Keratinocyte (primary cell): ENCODE results near the gene FLVCR2. TPM values are rescaled to one million over a fixed set of nuclear protein-coding genes. Genes with fewer than 3 reads are reported as not detected.

Experiments
- DNase-seq: peaks from one replicate; pipeline ENCODE4 v3.0.0-alpha.2; 2011; ENCODE audit warnings: low read depth, missing footprints, low spot score
- FAIRE-seq: peaks from 2 replicates; lab custom pipeline; 2011; peaks lifted over from hg19 to GRCh38; lab: Jason Lieb, UNC
- H2AFZ ChIP-seq: 2 replicates; pipeline ENCODE4 v1.6.0; 2012; ENCODE audit warnings: low read length, control low read depth, inconsistent platforms; ENCODE audit not compliant: control insufficient read depth
- H3K27ac ChIP-seq: 2 replicates; pipeline ENCODE4 v1.5.1; 2011; ENCODE audit warnings: low read length; ENCODE audit not compliant: control insufficient read depth, insufficient read depth
- H3K27me3 ChIP-seq: 3 replicates; pipeline ENCODE4 v1.6.0; 2011; ENCODE audit warnings: low read length; ENCODE audit not compliant: control insufficient read depth, insufficient read depth; ENCODE audit errors: extremely low read depth
- H3K36me3 ChIP-seq, 2 experiments: 2 replicates in 1 of 2; 3 replicates in 1 of 2; pipeline ENCODE4 v1.5.1; 2011; ENCODE audit warnings: low read length in 2 of 2, mild to moderate bottlenecking in 1 of 2; ENCODE audit not compliant: control insufficient read depth in 2 of 2, insufficient read depth in 2 of 2; ENCODE audit errors: extremely low read depth in 1 of 2
- H3K4me1 ChIP-seq: 3 replicates; pipeline ENCODE4 v1.5.1; 2011; ENCODE audit warnings: low read length; ENCODE audit not compliant: control insufficient read depth, insufficient read depth; ENCODE audit errors: extremely low read depth
- H3K4me2 ChIP-seq: 3 replicates; pipeline ENCODE4 v1.6.0; 2011; ENCODE audit warnings: low read depth, low read length; ENCODE audit not compliant: control insufficient read depth, insufficient read depth; ENCODE audit errors: extremely low read depth
- H3K4me3 ChIP-seq, 3 experiments: fragments of 200-600 bp in 1 of 3; sonication (generic) in 1 of 3; 2 replicates in 2 of 3; 3 replicates in 1 of 3; pipeline ENCODE4 v1.5.1; 2011 to 2016; ENCODE audit warnings: low read length in 3 of 3, mild to moderate bottlenecking in 3 of 3, control low read depth in 2 of 3, inconsistent platforms in 1 of 3, low read depth in 1 of 3, mixed read lengths in 1 of 3, mixed run types in 1 of 3, moderate library complexity in 1 of 3; ENCODE audit not compliant: control insufficient read depth in 2 of 3, insufficient read depth in 2 of 3; ENCODE audit errors: extremely low read depth in 1 of 3
- H3K79me2 ChIP-seq: 2 replicates; pipeline ENCODE4 v1.6.0; 2012; ENCODE audit warnings: low read length; ENCODE audit not compliant: control insufficient read depth, insufficient read depth
- H3K9ac ChIP-seq: 3 replicates; pipeline ENCODE4 v1.6.0; 2011; ENCODE audit warnings: low read length; ENCODE audit not compliant: control insufficient read depth, insufficient read depth; ENCODE audit errors: extremely low read depth
- H3K9me1 ChIP-seq: 3 replicates; pipeline ENCODE4 v1.6.0; 2011; ENCODE audit warnings: low read length; ENCODE audit not compliant: control insufficient read depth, insufficient read depth; ENCODE audit errors: extremely low read depth
- H3K9me3 ChIP-seq: 2 replicates; pipeline ENCODE4 v1.5.1; 2012; ENCODE audit warnings: low read depth, low read length; ENCODE audit not compliant: control insufficient read depth
- H4K20me1 ChIP-seq: 3 replicates; pipeline ENCODE4 v1.6.0; 2011; ENCODE audit warnings: low read length; ENCODE audit not compliant: control insufficient read depth, insufficient read depth; ENCODE audit errors: extremely low read depth
- EZH2 ChIP-seq: IDR thresholded peaks from one replicate; pipeline ENCODE4 v1.6.1; 2012; ENCODE audit warnings: inconsistent platforms, mild to moderate bottlenecking, low read length, moderate library complexity
- dilution Hi-C: fragments of 300-500 bp; cut with MboI; formaldehyde crosslinking; loops from one replicate; pipeline ENCODE4 v1.7.0; 2020; ENCODE audit warnings: low sequenced_read_pairs; ENCODE audit not compliant: extremely low pct_ligation_motif_present
- polyA plus RNA-seq, 5 experiments: library from polyadenylated mRNA; depleted of rRNA in 3 of 5; stranded (reverse) in 3 of 5; stranded (forward) in 1 of 5; unstranded in 1 of 5; fragments of >200 nt; gene quantifications; 1 replicate in 1 of 5; 2 replicates in 3 of 5; 3 replicates in 1 of 5; pipeline versions ENCODE4 v1.2.1 to v1.2.3, GENCODE V29; 2011 to 2012; ENCODE audit warnings: missing spikeins in 2 of 5, low read depth in 1 of 5, low replicate concordance in 1 of 5
- TF ChIP-seq, protein P1 (sequence below), 3 experiments: IDR thresholded peaks in 1 of 3; conservative IDR thresholded peaks in 1 of 3; optimal IDR thresholded peaks in 1 of 3; 2 replicates in 2 of 3; 3 replicates in 1 of 3; pipeline versions ENCODE3 to v1.5.1; 2011; ENCODE audit warnings: low read length in 3 of 3, mild to moderate bottlenecking in 3 of 3, moderate library complexity in 2 of 3, control low read depth in 1 of 3, inconsistent platforms in 1 of 3; ENCODE audit not compliant: insufficient read depth in 2 of 3; ENCODE audit errors: extremely low read depth in 1 of 3

The FLVCR2 gene
- polyA plus RNA-seq, 1 donor (not counting 4 experiments of a cell fraction or from before 2014, with no cell fraction given), result 0.45 TPM

GRCh38 chr14:75609606-75610475, 31.4 kb downstream of the FLVCR2 start:
- H3K4me2 ChIP-seq, result no peak overlapping the region
- no peak overlapping the region for H2AFZ ChIP-seq
- H3K27me3 ChIP-seq, result peaks cover 6% of the 10 kb centered on the region
- DNase-seq, result no peak
- no peak for FAIRE-seq
- no peaks in the 10 kb centered on the region for H3K9me3 ChIP-seq
- H3K27ac ChIP-seq, result no peak overlapping the region
- no peaks in the 10 kb centered on the region for H3K4me1 ChIP-seq
- H3K9me1 ChIP-seq, result no peaks in the 10 kb centered on the region
- no peak overlapping the region for H3K4me3 ChIP-seq
- TF ChIP-seq, protein P1, sequence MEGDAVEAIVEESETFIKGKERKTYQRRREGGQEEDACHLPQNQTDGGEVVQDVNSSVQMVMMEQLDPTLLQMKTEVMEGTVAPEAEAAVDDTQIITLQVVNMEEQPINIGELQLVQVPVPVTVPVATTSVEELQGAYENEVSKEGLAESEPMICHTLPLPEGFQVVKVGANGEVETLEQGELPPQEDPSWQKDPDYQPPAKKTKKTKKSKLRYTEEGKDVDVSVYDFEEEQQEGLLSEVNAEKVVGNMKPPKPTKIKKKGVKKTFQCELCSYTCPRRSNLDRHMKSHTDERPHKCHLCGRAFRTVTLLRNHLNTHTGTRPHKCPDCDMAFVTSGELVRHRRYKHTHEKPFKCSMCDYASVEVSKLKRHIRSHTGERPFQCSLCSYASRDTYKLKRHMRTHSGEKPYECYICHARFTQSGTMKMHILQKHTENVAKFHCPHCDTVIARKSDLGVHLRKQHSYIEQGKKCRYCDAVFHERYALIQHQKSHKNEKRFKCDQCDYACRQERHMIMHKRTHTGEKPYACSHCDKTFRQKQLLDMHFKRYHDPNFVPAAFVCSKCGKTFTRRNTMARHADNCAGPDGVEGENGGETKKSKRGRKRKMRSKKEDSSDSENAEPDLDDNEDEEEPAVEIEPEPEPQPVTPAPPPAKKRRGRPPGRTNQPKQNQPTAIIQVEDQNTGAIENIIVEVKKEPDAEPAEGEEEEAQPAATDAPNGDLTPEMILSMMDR (optimal IDR thresholded peaks at IDR 0.05 in 1 of 3, IDR thresholded peaks at IDR 0.05 in 1 of 3, conservative IDR thresholded peaks at IDR 0.05 in 1 of 3; ENCODE audit: extremely low read depth in 1 of 3, insufficient read depth in 2 of 3, low read length in 3 of 3), result no peak
- no peak for TF ChIP-seq EZH2
- no peaks in the 10 kb centered on the region for H3K79me2 ChIP-seq
- dilution Hi-C loops, result no loop called here
- no peaks in the 10 kb centered on the region for H3K36me3 ChIP-seq
- no peak overlapping the region for H3K9ac ChIP-seq
- no peaks in the 10 kb centered on the region for H4K20me1 ChIP-seq

DNA sequence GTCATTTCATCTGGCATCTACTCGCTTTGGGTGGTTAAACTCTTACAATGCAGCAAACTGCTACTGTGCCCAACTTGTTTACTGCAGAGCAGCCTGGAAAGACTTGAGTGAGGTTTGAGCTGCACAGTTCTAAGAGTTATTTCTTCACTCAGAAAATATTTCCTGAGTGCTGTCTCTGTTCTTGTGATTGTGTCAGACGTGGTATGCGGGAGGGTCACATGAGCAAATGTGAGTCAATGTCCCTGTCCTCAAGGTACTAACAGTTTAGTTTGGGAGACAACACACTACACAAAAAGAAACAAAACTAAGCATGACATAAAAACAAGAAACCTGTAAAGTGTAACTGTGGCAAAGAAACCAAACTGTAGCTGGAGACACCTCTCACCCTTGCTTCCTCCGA, 32.4 kb downstream of the FLVCR2 start:
- no peaks in the 10 kb centered on the region for H3K4me1 ChIP-seq
- H3K4me3 ChIP-seq, result no peak overlapping the region
- H4K20me1 ChIP-seq, result no peaks in the 10 kb centered on the region
- H2AFZ ChIP-seq, result no peak overlapping the region
- no peak overlapping the region for H3K27ac ChIP-seq
- H3K27me3 ChIP-seq, result peaks cover 6% of the 10 kb centered on the region
- TF ChIP-seq EZH2, result no peak
- TF ChIP-seq, protein P1 (optimal IDR thresholded peaks at IDR 0.05 in 1 of 3, IDR thresholded peaks at IDR 0.05 in 1 of 3, conservative IDR thresholded peaks at IDR 0.05 in 1 of 3; ENCODE audit: extremely low read depth in 1 of 3, insufficient read depth in 2 of 3, low read length in 3 of 3), result no peak
- H3K36me3 ChIP-seq, result no peaks in the 10 kb centered on the region
- H3K9me3 ChIP-seq, result no peaks in the 10 kb centered on the region
- no peak for DNase-seq
- no peak overlapping the region for H3K4me2 ChIP-seq
- FAIRE-seq, result no peak
- no peaks in the 10 kb centered on the region for H3K79me2 ChIP-seq
- no peaks in the 10 kb centered on the region for H3K9me1 ChIP-seq
- no peak overlapping the region for H3K9ac ChIP-seq
- dilution Hi-C loops, result no loop called here
